HEK293 (cell line): Measurements from ENCODE around the gene SIDT2.

ENCODE experiments used
- KLF1 ChIP-seq: fragments of 450-650 bp; formaldehyde crosslinking; IDR thresholded peaks from 2 replicates; pipeline ENCODE4 v1.5.1; 2016; ENCODE audit warnings: missing biosample characterization, missing genetic modification characterization
- REPIN1 ChIP-seq: fragments of 450-650 bp; formaldehyde crosslinking; IDR thresholded peaks from 2 replicates; pipeline ENCODE4 v1.5.1; 2017; ENCODE audit warnings: missing biosample characterization, missing genetic modification characterization, low read depth
- SALL2 ChIP-seq: fragments of 450-650 bp; formaldehyde crosslinking; IDR thresholded peaks from 2 replicates; pipeline ENCODE4 v1.5.0; 2017; ENCODE audit warnings: missing biosample characterization, mild to moderate bottlenecking, missing genetic modification characterization, borderline replicate concordance
- YY1 ChIP-seq: fragments of 450-650 bp; formaldehyde crosslinking; IDR thresholded peaks from 2 replicates; pipeline ENCODE4 v1.5.1; 2018; ENCODE audit warnings: missing biosample characterization, missing genetic modification characterization
- TF ChIP-seq, protein P1 (sequence below): fragments of 450-650 bp; formaldehyde crosslinking; IDR thresholded peaks from 2 replicates; pipeline ENCODE4 v1.5.1; 2016; ENCODE audit warnings: missing biosample characterization, missing genetic modification characterization

DNA sequence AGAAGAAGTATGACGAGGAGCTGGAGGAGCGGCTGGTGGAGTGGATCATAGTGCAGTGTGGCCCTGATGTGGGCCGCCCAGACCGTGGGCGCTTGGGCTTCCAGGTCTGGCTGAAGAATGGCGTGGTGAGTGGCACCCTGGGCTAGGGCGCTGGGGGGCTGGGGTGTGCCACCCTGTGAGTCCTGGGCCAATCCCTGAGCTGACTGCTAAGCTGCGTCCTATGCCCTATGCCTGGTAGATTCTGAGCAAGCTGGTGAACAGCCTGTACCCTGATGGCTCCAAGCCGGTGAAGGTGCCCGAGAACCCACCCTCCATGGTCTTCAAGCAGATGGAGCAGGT lies 24.5 kb downstream of the SIDT2 start:
- TF ChIP-seq REPIN1 = no peak
- TF ChIP-seq SALL2 (tag by site-specific recombination) = no peak
- no peak for TF ChIP-seq KLF1 (tag by site-specific recombination)
- TF ChIP-seq, protein P1, sequence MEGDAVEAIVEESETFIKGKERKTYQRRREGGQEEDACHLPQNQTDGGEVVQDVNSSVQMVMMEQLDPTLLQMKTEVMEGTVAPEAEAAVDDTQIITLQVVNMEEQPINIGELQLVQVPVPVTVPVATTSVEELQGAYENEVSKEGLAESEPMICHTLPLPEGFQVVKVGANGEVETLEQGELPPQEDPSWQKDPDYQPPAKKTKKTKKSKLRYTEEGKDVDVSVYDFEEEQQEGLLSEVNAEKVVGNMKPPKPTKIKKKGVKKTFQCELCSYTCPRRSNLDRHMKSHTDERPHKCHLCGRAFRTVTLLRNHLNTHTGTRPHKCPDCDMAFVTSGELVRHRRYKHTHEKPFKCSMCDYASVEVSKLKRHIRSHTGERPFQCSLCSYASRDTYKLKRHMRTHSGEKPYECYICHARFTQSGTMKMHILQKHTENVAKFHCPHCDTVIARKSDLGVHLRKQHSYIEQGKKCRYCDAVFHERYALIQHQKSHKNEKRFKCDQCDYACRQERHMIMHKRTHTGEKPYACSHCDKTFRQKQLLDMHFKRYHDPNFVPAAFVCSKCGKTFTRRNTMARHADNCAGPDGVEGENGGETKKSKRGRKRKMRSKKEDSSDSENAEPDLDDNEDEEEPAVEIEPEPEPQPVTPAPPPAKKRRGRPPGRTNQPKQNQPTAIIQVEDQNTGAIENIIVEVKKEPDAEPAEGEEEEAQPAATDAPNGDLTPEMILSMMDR (tag by site-specific recombination) = no peak
- TF ChIP-seq YY1 = no peak
